Activated T-helper 1 cell treated with anti-CD3 and anti-CD28 coated beads, Interleukin-12 subunit alpha, Interleukin-12 subunit beta, Interleukin-2, Interleukin-4 antibody, amounts not matched to agents 30 ng/mL and 10 ng/mL and 1 ng/mL, durations not matched to agents 14 hours and 24 hours and 36 hours (primary cell): Measurements from ENCODE around the gene CFB. TPM values are rescaled to one million over a fixed set of nuclear protein-coding genes. Genes with fewer than 3 reads are reported as not detected.
"Not testable (repeated sequence)": the region's sequence is repeated elsewhere in the genome, so short reads cannot be mapped to it uniquely, and the experiment has no call there.

Experiments
- DNase-seq: peaks from one replicate; pipeline ENCODE4 v3.0.0; 2021; ENCODE audit warnings: low spot score
- H3K27ac Mint-ChIP-seq: one replicate; pipeline ENCODE4 v1.8.0; 2021; ENCODE audit warnings: mild to moderate bottlenecking, mixed read lengths
- H3K27me3 Mint-ChIP-seq: one replicate; pipeline ENCODE4 v1.8.0; 2022; ENCODE audit warnings: mild to moderate bottlenecking, moderate library complexity, mixed read lengths; ENCODE audit not compliant: insufficient read depth
- H3K36me3 Mint-ChIP-seq: one replicate; pipeline ENCODE4 v1.8.0; 2021; ENCODE audit warnings: low read depth, mixed read lengths
- H3K4me1 Mint-ChIP-seq: one replicate; pipeline ENCODE4 v1.8.0; 2021; ENCODE audit warnings: low read depth, mixed read lengths
- H3K4me3 Mint-ChIP-seq: one replicate; pipeline ENCODE4 v1.8.0; 2021; ENCODE audit warnings: mild to moderate bottlenecking, moderate library complexity, mixed read lengths
- H3K9me3 Mint-ChIP-seq: one replicate; pipeline ENCODE4 v1.8.0; 2021; ENCODE audit warnings: mixed read lengths
- intact Hi-C: fragments of 100-400 bp; cut with micrococcal nuclease; formaldehyde crosslinking; loops from one replicate; pipeline ENCODE4 v1.15.1; 2024
- total RNA-seq: library from RNA; stranded (reverse); gene quantifications from 2 replicates; pipeline ENCODE4 v1.2.3, GENCODE V29; 2022

CFB gene
- total RNA-seq, 1 donor from 2014 or later, result 0.21 TPM

DNA sequence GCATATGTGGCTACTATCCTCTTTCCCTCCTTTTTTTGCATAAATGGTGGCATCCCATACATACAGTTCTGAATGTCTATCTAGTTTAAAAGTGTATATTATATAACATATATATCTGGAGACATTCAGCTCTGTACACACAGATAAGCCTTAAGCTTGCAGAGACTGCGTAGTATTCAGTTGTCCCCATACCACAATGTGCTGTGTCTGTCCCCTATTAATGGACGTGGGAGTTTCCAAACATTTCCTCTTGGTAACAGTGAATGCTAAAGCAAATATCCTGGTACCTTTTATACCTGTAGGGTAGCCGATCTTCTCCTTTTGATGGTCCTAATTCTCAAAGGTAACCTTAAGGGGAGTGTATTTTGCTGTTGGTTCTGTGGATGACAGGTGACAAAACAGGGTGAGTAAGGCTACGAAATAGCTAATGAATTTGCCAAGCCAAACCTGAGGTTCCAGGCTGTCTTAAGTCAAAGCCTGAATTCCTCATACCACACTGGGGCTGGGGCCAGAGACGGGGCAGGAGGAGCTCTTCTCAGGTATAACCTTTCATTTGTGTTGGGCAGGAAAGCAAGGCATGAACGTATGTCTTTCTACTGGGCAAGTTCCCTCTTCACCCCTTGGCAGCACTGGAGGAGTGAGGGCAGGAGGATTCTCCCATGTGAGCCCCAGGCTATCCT, 26.1 kb upstream of the CFB start:
- Mint-ChIP-seq H3K27ac (no peak overlapping the region), H3K36me3 (no peaks in the 10 kb centered on the region), H3K27me3 (no peaks in the 10 kb centered on the region), H3K4me3 (no peak overlapping the region), H3K4me1 (no peaks in the 10 kb centered on the region), H3K9me3 (no peaks in the 10 kb centered on the region)
- intact Hi-C loops, result no loop called here
- DNase-seq, result no peak

DNA sequence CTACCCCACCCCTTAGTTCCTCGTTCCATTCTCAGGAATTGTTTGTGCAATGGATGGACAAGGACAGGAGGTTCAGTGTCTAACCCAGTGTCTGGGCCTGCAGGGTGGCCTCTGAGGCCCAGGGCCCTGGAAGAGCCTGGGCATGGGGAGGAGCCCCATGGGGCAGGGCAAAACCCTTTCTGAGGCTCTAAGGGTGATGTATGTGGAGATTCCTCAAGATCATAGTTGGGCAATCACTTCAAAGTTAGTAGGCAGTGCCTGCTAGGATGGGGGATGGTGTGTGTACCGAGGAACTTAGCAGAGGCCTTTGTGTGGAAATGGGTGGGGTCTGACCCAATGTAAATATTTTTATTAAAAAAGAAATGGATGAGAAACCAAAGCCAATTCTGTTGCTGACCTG, 25.1 kb upstream of the CFB start:
- H3K36me3 Mint-ChIP-seq, result no peaks in the 10 kb centered on the region
- intact Hi-C loops, result no loop called here
- no peak for DNase-seq
- no peak overlapping the region for H3K27ac Mint-ChIP-seq
- H3K4me1 Mint-ChIP-seq, result no peaks in the 10 kb centered on the region
- H3K27me3 Mint-ChIP-seq, result no peaks in the 10 kb centered on the region
- H3K4me3 Mint-ChIP-seq, result no peak overlapping the region
- no peaks in the 10 kb centered on the region for H3K9me3 Mint-ChIP-seq

GRCh38 chr6:31922942-31923341, 23.0 kb upstream of the CFB start:
- Mint-ChIP-seq H3K27ac (no peak overlapping the region), H3K36me3 (no peaks in the 10 kb centered on the region), H3K4me3 (no peak overlapping the region), H3K27me3 (peaks cover 7% of the 10 kb centered on the region), H3K4me1 (no peaks in the 10 kb centered on the region), H3K9me3 (no peaks in the 10 kb centered on the region)
- intact Hi-C loops, result no loop called here
- DNase-seq, result no peak

DNA sequence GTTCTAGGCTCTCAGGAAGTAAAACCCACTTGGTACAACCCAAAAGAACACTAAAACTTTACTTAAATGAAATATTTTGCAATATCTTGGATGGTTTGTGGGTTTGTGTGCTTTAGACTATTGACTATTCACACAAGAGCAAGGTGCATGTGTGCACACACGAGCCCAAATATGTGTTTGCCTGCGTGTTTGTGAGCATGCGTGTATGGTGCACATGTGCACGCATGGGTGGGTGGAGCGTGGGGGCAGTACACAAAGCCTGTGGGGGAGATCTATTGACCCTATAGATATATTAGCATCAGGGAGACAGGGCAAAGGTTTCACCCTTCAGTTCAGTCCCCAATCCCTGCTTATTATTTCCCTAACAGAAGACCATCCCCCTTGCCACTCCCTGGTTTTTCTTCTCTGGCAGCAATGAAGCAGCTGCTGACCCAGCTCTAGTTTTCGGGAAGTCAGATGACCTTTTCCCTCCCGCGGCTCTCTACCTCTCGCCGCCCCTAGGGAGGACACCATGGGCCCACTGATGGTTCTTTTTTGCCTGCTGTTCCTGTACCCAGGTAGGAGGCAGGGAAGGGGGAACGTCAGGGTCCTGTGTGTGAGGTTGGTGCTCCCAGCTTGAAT, 18.5 kb upstream of the CFB start, which contains the start of gene C2:
Gene C2 (plus strand): TSS at position 476 of the 621 bp plus-strand sequence. CDS start 36 bp downstream, at position 512.
- Mint-ChIP-seq H3K9me3 (no peaks in the 10 kb centered on the region), H3K36me3 (no peaks in the 10 kb centered on the region), H3K27ac (no peak within 1 kb of the TSS), H3K27me3 (peaks cover 7% of the 10 kb centered on the region), H3K4me1 (no peaks in the 10 kb centered on the region), H3K4me3 (no peak within 1 kb of the TSS)
- no peak for DNase-seq
- intact Hi-C loops, result no loop called here

DNA sequence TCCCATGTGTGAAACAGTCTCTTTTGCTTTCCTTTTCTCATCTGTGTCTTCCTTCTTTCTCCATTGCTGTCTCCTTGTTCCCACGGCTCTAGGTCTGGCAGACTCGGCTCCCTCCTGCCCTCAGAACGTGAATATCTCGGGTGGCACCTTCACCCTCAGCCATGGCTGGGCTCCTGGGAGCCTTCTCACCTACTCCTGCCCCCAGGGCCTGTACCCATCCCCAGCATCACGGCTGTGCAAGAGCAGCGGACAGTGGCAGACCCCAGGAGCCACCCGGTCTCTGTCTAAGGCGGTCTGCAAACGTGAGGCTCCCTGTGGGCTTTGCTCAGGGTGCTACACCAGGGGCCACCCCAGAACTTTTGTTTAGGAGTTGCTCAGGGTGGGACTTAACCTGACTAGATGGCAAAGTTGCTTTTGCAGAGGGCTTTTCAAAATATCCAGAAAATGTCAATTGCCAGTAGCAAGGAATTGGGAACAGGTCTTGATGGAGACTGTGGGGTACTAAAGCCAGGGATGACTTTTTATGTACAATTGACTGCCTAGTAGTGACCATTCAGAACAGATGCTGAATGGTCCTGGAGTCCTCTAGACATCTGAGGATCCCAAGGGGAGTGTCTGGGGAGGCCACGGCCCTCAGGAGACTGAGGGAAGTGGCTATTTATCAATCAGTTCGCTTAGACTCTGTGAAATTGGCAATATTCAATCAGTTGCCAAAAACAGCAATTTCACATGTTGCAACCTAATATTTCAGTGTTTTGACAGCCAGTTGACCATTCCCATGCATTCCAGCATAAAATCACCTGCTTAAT, 17.8 kb upstream of the CFB start:
- no peak for DNase-seq
- Mint-ChIP-seq H3K27me3 (peaks cover 7% of the 10 kb centered on the region), H3K27ac (no peak overlapping the region), H3K36me3 (no peaks in the 10 kb centered on the region), H3K9me3 (no peaks in the 10 kb centered on the region), H3K4me1 (no peaks in the 10 kb centered on the region), H3K4me3 (no peak overlapping the region)
- intact Hi-C loops, result no loop called here

DNA sequence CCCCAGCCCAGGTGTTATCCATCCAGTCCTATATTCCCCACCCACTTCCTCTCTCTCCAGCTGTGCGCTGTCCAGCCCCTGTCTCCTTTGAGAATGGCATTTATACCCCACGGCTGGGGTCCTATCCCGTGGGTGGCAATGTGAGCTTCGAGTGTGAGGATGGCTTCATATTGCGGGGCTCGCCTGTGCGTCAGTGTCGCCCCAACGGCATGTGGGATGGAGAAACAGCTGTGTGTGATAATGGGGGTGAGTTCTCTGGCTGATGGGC, 17.3 kb upstream of the CFB start:
- DNase-seq, result no peak
- no peaks in the 10 kb centered on the region for H3K9me3 Mint-ChIP-seq
- H3K27ac Mint-ChIP-seq, result no peak overlapping the region
- no peaks in the 10 kb centered on the region for H3K4me1 Mint-ChIP-seq
- intact Hi-C loops, result no loop called here
- H3K36me3 Mint-ChIP-seq, result no peaks in the 10 kb centered on the region
- H3K4me3 Mint-ChIP-seq, result no peak overlapping the region
- peaks cover 7% of the 10 kb centered on the region for H3K27me3 Mint-ChIP-seq

GRCh38 chr6:31930962-31931361, 14.9 kb upstream of the CFB start:
- H3K4me3 Mint-ChIP-seq, result no peak overlapping the region
- no peaks in the 10 kb centered on the region for H3K4me1 Mint-ChIP-seq
- no peaks in the 10 kb centered on the region for H3K36me3 Mint-ChIP-seq
- no peak overlapping the region for H3K27ac Mint-ChIP-seq
- H3K27me3 Mint-ChIP-seq, result peaks cover 7% of the 10 kb centered on the region
- DNase-seq, result no peak
- intact Hi-C loops, result no loop called here
- no peaks in the 10 kb centered on the region for H3K9me3 Mint-ChIP-seq

GRCh38 chr6:31932137-31932536, 13.8 kb upstream of the CFB start:
- H3K27ac Mint-ChIP-seq, H3K27me3 Mint-ChIP-seq, H3K36me3 Mint-ChIP-seq, H3K4me3 Mint-ChIP-seq, DNase-seq, intact Hi-C loops, H3K4me1 Mint-ChIP-seq, H3K9me3 Mint-ChIP-seq: not testable (repeated sequence)

- intact Hi-C loops, result no loop called here
- no peak overlapping the region for H3K27ac Mint-ChIP-seq
- no peak for DNase-seq
- no peaks in the 10 kb centered on the region for H3K4me1 Mint-ChIP-seq
- no peaks in the 10 kb centered on the region for H3K36me3 Mint-ChIP-seq
- no peak overlapping the region for H3K4me3 Mint-ChIP-seq
- H3K27me3 Mint-ChIP-seq, result no peaks in the 10 kb centered on the region
- H3K9me3 Mint-ChIP-seq, result no peaks in the 10 kb centered on the region
These were observed 12.4 kb upstream of the CFB start for GRCh38 chr6:31933537-31933936.

- Mint-ChIP-seq H3K9me3 (no peaks in the 10 kb centered on the region), H3K4me1 (no peaks in the 10 kb centered on the region), H3K27ac (no peak overlapping the region), H3K36me3 (no peaks in the 10 kb centered on the region), H3K27me3 (peaks cover 2% of the 10 kb centered on the region), H3K4me3 (no peak overlapping the region)
- no peak for DNase-seq
- intact Hi-C loops, result no loop called here
These were observed 10.9 kb upstream of the CFB start for GRCh38 chr6:31935021-31935420.

DNA sequence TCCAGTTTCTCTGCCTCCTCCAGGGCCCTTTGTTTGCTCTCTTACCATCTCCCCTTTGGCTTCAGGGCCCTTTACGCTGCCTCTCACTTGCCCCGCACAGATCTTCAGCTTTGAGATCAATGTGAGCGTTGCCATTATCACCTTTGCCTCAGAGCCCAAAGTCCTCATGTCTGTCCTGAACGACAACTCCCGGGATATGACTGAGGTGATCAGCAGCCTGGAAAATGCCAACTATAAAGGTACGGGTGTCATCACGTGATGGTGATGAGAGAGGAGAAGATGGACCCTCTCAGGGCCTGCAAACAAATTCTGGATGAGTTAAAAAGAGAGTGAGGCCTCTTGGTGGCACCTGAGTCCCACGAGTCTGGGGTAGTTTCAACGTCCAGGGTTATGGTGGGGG, 10.1 kb upstream of the CFB start:
- intact Hi-C loops, result no loop called here

GRCh38 chr6:31940256-31940664, 5.6 kb upstream of the CFB start:
- Mint-ChIP-seq H3K9me3 (no peaks in the 10 kb centered on the region), H3K27ac (no peak overlapping the region)
- intact Hi-C loops, result no loop called here

More for the DNA sequence above, 10.1 kb upstream of the CFB start:
- Mint-ChIP-seq H3K36me3 (no peaks in the 10 kb centered on the region), H3K27ac (no peak overlapping the region), H3K4me1 (no peaks in the 10 kb centered on the region), H3K4me3 (no peak overlapping the region), H3K27me3 (peaks cover 2% of the 10 kb centered on the region), H3K9me3 (no peaks in the 10 kb centered on the region)
- no peak for DNase-seq

GRCh38 chr6:31943742-31944141, 2.2 kb upstream of the CFB start:
- intact Hi-C loops, result no loop called here
- no peaks in the 10 kb centered on the region for H3K36me3 Mint-ChIP-seq
- H3K9me3 Mint-ChIP-seq, result no peaks in the 10 kb centered on the region
- no peak overlapping the region for H3K4me3 Mint-ChIP-seq
- H3K4me1 Mint-ChIP-seq, result peaks cover 9% of the 10 kb centered on the region
- no peak for DNase-seq
- no peak overlapping the region for H3K27ac Mint-ChIP-seq
- H3K27me3 Mint-ChIP-seq, result peaks cover 2% of the 10 kb centered on the region

More at GRCh38 chr6:31940256-31940664, 5.6 kb upstream of the CFB start:
- DNase-seq, result no peak
- Mint-ChIP-seq H3K36me3 (no peaks in the 10 kb centered on the region), H3K4me1 (peaks cover 2% of the 10 kb centered on the region), H3K4me3 (no peak overlapping the region), H3K27me3 (peaks cover 2% of the 10 kb centered on the region)
